ENCODE results near the gene CCDC157. TPM values are rescaled to one million over a fixed set of nuclear protein-coding genes. Genes with fewer than 3 reads are reported as not detected.
A peak's percentile ranks its signal among the peaks of the same experiment; 100 is the strongest.

The CCDC157 gene
- total and polyA plus RNA-seq, 9 of the 15 experiments (the other 6 are each of a cell fraction or from before 2014, with no cell fraction given), result 0.04 to 1.3 (median 0.68) TPM

DNA sequence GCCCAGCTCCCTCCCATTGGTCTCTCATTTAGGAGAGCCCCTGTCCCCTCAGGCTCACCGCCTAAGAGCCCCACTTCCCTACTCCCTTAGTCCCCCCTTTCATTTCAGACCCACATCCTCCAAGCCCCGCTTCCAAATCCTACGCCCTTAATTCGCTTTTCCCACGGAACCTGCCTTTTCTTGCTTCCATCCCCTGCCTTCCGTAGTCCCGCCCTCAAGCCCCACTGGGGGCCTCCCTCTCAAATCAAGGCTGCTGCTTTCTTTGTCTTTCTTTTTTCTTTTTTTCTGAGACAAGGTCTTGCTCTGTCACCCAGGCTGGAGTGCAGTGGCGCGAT, 396 bp downstream of the CCDC157 start:
- ChIA-PET CTCF (ENCODE audit: low intra/inter-chr PET ratio) (no interaction called here), POLR2A (interaction anchor here (0.5 to 2.1 kb wide), 12 partner anchors 12 to 87 kb away, joined by 3 to 8 read pairs (median 4); partner anchors contain the start of gene TBC1D10A)
- DNase-seq (ENCODE audit: extremely low read depth in 1 of 4, low spot score in 3 of 4) (no peak), ATAC-seq (no peak), FAIRE-seq (no peak)
- peaks cover 21% of the 10 kb centered on the region for H3K36me3 ChIP-seq (ENCODE audit: control insufficient read depth, insufficient read depth, low read length)
- H3K4me1 ChIP-seq (replicated peaks in 1 of 2; ENCODE audit: control insufficient read depth in 2 of 2, insufficient read depth in 2 of 2, low read length in 2 of 2), result peaks cover 12 to 14% of the 10 kb centered on the region in 2 experiments; a peak in 4 of 5 replicates
- peak overlapping the region; percentile 97 for H2AFZ ChIP-seq (ENCODE audit: low read depth, low read length)
- in situ Hi-C loops (cut with MboI), result no loop called here
- peaks cover 42% of the 10 kb centered on the region for H3K79me2 ChIP-seq (ENCODE audit: control insufficient read depth, insufficient read depth, low read length)
- intact Hi-C loops (cut with micrococcal nuclease), result no loop called here
- peak overlapping the region; percentile 94 for H3K4me2 ChIP-seq (ENCODE audit: insufficient read depth, low read length)
- H3K4me3 ChIP-seq, result peak overlapping the region; percentile 75
- BruUV-seq (replicated peaks), result no TSS peak
- no peaks in the 10 kb centered on the region for H3K27me3 ChIP-seq (ENCODE audit: control insufficient read depth in 2 of 2, insufficient read depth in 2 of 2, low read length in 2 of 2)
- peak overlapping the region; percentile 95 for H3K27ac ChIP-seq (ENCODE audit: extremely low read depth, low read depth, low read length)
- no peaks in the 10 kb centered on the region for H3K9me1 ChIP-seq (ENCODE audit: control insufficient read depth, insufficient read depth, low read length)
- H4K20me1 ChIP-seq (replicated peaks; ENCODE audit: control insufficient read depth, insufficient read depth, low read length), result no peaks in the 10 kb centered on the region; the same call in 1 of the 2 replicates
- TF ChIP-seq NCOA2 (IDR thresholded peaks at IDR 0.05; ENCODE audit: partially characterized antibody in 2 of 2), result no peak
- TF ChIP-seq SIN3A (IDR thresholded peaks at IDR 0.05; ENCODE audit: borderline replicate concordance in 2 of 2, control insufficient read depth in 1 of 2, low read depth in 2 of 2, low read length in 2 of 2), result no peak
- TF ChIP-seq MEIS2 (IDR thresholded peaks at IDR 0.05; ENCODE audit: partially characterized antibody), result no peak
- no peaks in the 10 kb centered on the region for H3K9me3 ChIP-seq (replicated peaks; ENCODE audit: control insufficient read depth, insufficient read depth, low read depth, low read length)
- 13% methylated on average over 9 of the region's 9 CpGs for WGBS (ENCODE audit: insufficient coverage, low coverage, missing lambda C conversion rate)
- H3K9ac ChIP-seq (ENCODE audit: insufficient read depth in 1 of 2, low read depth in 2 of 2, low read length in 2 of 2), result peak overlapping the region; percentile 93 to 99; a peak in 3 of 4 replicates

DNA sequence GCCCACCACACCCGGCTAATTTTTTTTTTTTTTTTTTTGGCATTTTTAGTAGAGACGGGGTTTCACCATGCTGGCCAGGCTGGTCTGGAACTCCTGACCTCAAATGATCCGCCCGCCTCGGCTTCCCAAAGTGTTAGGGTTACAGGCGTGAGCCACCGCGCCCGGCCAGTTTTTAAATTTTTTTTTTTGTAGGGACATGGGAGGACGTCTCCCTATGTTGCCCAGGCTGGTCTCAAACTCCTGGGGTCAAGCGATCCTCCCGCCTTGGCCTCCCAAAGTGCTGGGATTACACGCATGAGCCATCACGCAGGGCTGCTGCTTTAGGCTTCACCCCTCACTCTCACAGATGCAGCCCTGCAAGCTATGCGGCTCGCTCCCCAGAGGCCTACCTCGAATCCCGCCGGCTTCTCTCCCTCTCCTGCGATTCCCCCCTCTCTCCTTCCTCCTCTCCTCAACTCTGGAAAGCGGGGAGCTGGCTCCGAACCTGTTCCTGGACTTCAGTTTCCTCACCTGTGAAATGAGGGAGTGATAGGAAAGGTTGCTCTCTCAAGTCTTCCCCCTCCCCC, 926 bp downstream of the CCDC157 start:
- Histone ChIP-seq H3K4me2 (ENCODE audit: insufficient read depth, low read length) (no peak overlapping the region), H3K36me3 (ENCODE audit: control insufficient read depth, insufficient read depth, low read length) (peaks cover 15% of the 10 kb centered on the region), H3K79me2 (ENCODE audit: control insufficient read depth, insufficient read depth, low read length) (peaks cover 38% of the 10 kb centered on the region), H3K4me1 (replicated peaks in 1 of 2; ENCODE audit: control insufficient read depth in 2 of 2, insufficient read depth in 2 of 2, low read length in 2 of 2) (peaks cover 12 to 14% of the 10 kb centered on the region in 2 experiments; a peak in 4 of 5 replicates), H3K9me3 (replicated peaks; ENCODE audit: control insufficient read depth, insufficient read depth, low read depth, low read length) (no peaks in the 10 kb centered on the region), H3K9me1 (ENCODE audit: control insufficient read depth, insufficient read depth, low read length) (no peaks in the 10 kb centered on the region), H4K20me1 (replicated peaks; ENCODE audit: control insufficient read depth, insufficient read depth, low read length) (no peaks in the 10 kb centered on the region; the same call in 1 of the 2 replicates), H3K27ac (ENCODE audit: extremely low read depth, low read depth, low read length) (no peak overlapping the region), H3K27me3 (ENCODE audit: control insufficient read depth in 2 of 2, insufficient read depth in 2 of 2, low read length in 2 of 2) (no peaks in the 10 kb centered on the region), H3K9ac (ENCODE audit: insufficient read depth in 1 of 2, low read depth in 2 of 2, low read length in 2 of 2) (peak overlapping the region in 1 of 2 experiments; percentile 64; a peak in 1 of 4 replicates), H2AFZ (ENCODE audit: low read depth, low read length) (no peak overlapping the region), H3K4me3 (peak overlapping the region; percentile 75; the same call in 1 of the 2 replicates)
- in situ Hi-C loops (cut with MboI) (no loop called here), intact Hi-C loops (cut with micrococcal nuclease) (no loop called here)
- no TSS peak for BruUV-seq (replicated peaks)
- CTCF ChIA-PET (ENCODE audit: low intra/inter-chr PET ratio), result no interaction called here
- no peak for ATAC-seq
- WGBS (ENCODE audit: insufficient coverage, low coverage, missing lambda C conversion rate), result 54% methylated on average over 5 of the region's 22 CpGs
- FAIRE-seq, result no peak
- POLR2A ChIA-PET, result interaction anchor here (1.0 to 2.1 kb wide), 8 partner anchors 11 to 69 kb away, joined by 3 to 8 read pairs (median 4); partner anchors contain the start of gene TBC1D10A
- DNase-seq (ENCODE audit: extremely low read depth in 1 of 4, low spot score in 3 of 4), result no peak
- TF ChIP-seq MLX (CRISPR knock-in tag; conservative IDR thresholded peaks at IDR 0.05) (no peak), ETV1 (tag; conservative IDR thresholded peaks at IDR 0.05; ENCODE audit: low read depth) (no peak), ZBTB33 (CRISPR knock-in tag; IDR thresholded peaks at IDR 0.05) (no peak), MYBL2 (IDR thresholded peaks at IDR 0.05; ENCODE audit: low read depth) (no peak), MYBL2 (CRISPR knock-in tag; IDR thresholded peaks at IDR 0.05; ENCODE audit: borderline replicate concordance) (no peak), RHOXF2B (CRISPR knock-in tag; conservative IDR thresholded peaks at IDR 0.05) (no peak), PTBP1 (IDR thresholded peaks at IDR 0.05; ENCODE audit: low read depth, low read length) (no peak), PCBP1 (IDR thresholded peaks at IDR 0.05; ENCODE audit: low read depth, low read length, poor library complexity, severe bottlenecking) (no peak)
